DMS53 treated with DMSO at 0.1 percent for 48 hours (cell line): ENCODE results near the gene PABPN1L.
"Not testable (repeated sequence)": the region's sequence is repeated elsewhere in the genome, so short reads cannot be mapped to it uniquely, and the experiment has no call there.

Source experiments
- DNase-seq: peaks from one replicate; lab custom pipeline; 2025; ENCODE audit not compliant: unreplicated experiment; lab: John Stamatoyannopoulos, UW

Gene PABPN1L

GRCh38 chr16:88833086-88833485 is 33.4 kb downstream of the PABPN1L start:
- no peak for DNase-seq

DNA sequence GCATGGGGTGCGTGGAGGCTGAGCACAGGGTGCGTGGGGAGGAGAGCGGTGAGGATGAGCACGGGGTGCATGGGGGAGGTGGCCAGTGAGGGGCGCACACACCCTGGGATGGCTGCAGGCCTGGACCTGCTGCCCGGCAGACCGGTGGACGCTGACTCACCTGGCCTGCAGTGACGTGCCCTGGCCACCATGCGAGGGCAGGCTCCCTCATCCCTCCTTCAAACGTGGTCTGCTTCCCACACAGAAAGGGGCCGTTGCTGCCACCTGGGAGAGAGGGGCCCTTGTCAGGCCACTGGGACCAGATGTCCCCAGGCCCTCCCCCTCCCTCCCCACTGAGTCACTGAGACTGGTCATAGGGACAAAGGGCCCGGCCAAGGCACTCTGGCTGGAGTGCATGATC is 34.6 kb downstream of the PABPN1L start:
- DNase-seq: no peak

DNA sequence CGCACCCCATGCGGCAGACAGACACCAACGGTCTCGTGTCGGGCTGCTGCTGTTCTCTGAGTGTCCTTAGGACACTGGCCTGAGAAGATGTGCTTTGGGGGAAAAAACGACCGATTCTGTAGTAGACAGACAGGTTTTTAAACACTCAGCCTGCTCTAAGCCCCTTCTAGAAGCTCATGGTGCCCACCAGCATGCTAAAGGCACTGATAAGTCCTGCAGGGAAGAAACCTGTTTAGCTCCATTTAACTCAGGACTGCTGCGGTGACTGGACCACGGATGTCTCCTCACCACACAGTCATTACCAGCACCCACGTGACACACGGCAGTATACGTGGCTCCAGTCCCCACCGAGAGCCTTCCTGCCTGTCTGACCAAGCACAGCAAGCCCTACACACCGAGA is 35.7 kb downstream of the PABPN1L start:
- DNase-seq: no peak

- no peak for DNase-seq
Measured at GRCh38 chr16:88830258-88830657, 36.2 kb downstream of the PABPN1L start.

GRCh38 chr16:88828711-88829110 is 37.7 kb downstream of the PABPN1L start:
- no peak for DNase-seq

- no peak for DNase-seq
Measured at GRCh38 chr16:88827727-88828126, 38.7 kb downstream of the PABPN1L start.

GRCh38 chr16:88826070-88826840 is 40.2 kb downstream of the PABPN1L start:
- no peak for DNase-seq

- no peak for DNase-seq
Measured at GRCh38 chr16:88825146-88825545, 41.3 kb downstream of the PABPN1L start.

GRCh38 chr16:88824256-88825077 is 42.0 kb downstream of the PABPN1L start:
- DNase-seq: no peak

DNA sequence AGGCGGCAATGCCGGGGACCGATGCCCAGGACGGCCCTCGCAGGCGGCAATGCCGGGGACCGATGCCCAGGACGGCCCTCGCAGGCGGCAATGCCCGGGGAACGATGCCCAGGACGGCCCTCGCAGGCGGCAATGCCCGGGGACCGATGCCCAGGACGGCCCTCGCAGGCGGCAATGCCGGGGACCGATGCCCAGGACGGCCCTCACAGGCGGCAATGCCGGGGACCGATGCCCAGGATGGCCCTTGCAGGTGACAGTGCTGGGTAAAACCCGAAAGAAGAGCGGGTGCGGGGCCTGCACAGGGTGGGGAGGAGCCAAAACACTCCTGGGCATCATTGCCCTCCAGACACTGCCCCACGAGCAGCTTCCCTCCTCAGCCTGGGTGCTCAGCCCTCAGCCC is 42.8 kb downstream of the PABPN1L start:
- not testable (repeated sequence) for DNase-seq

- DNase-seq: no peak
Measured at GRCh38 chr16:88822281-88823040, 44.0 kb downstream of the PABPN1L start.

GRCh38 chr16:88821168-88821850 is 45.2 kb downstream of the PABPN1L start:
- DNase-seq: no peak

DNA sequence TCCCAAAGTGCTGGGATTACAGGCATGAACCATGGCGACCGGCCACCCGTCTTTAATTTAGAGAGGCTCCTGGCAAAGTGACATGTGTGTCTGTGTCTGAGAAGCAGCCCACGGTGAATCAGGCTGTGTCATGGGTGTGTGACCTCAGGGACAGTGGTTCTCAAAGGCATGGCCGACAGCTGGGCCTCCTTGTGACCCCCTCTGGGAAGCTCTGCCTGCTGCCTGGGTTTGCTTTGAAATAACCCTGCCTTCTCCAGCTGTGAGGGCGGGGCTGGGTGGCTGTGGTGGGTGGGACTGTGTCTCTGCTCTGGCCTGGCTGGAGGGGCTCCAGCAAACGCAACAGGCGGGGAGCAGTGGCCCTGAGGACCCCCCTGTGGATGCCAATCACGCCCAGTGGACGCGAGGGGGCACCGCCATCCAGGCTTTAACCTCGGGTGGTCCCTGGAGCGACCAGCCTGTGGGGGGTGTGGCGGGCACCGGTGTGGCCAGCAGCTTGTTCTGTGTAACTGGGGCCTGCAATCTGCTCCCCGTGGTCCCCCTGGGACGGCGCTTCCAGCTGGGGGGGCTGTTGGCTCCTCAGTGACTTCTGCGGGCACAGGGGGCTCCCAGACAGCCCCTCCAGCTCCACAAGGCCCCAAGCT is 46.0 kb downstream of the PABPN1L start:
- DNase-seq: no peak

- DNase-seq: no peak
Measured at GRCh38 chr16:88819126-88819525, 47.3 kb downstream of the PABPN1L start.

DNA sequence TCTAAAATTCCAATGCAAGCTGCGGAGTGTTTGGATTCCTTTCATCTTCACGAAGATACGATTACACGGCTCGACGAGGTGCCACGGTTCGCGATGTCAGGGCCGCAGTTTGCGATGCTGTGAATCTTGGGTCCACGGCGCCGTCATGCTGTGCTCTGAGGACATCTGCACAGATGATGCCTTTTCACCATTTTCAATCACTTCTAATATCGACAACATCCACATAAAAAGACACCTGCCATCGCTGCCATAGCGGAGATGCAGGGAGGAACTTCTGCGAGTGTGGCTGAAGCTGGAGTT is 47.9 kb downstream of the PABPN1L start:
- DNase-seq: no peak

DNA sequence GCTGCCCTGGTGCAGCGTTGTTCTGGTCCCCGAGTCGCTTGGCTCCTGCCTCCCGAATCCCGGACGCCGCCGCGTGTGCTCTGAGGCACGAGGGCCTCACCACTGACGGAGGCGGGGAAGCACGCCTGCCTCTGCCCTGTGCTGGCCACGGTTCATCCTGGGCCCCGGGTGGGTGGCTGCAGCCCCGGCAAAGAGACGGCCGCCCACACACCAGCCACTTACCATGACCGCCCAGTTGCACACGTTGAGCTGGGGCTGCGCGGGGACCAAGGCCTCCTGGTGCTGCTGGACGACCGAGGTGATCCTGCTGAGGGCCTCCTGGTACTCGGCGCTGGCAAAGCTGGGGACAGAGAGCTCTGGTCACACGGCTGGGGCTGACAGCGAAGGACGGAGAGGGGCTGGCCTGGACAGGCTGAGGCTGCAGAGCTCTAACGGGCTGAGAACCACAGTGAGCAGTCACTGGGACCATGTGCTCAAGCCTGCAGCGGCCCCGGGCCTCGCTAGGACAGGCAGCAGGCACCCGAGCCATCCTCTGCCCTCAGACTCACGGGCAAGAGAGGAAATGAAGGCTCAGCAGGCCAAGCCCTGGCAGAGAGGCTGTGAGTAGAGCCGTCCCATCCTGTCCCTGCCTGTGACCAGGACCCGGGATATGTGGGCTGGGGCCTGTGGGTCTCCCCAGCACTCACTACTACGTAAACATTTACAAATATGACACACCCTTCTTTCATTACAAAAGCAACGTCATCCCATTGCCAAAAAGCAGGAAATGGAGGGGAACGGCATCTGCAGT is 48.5 kb downstream of the PABPN1L start:
- no peak for DNase-seq

DNA sequence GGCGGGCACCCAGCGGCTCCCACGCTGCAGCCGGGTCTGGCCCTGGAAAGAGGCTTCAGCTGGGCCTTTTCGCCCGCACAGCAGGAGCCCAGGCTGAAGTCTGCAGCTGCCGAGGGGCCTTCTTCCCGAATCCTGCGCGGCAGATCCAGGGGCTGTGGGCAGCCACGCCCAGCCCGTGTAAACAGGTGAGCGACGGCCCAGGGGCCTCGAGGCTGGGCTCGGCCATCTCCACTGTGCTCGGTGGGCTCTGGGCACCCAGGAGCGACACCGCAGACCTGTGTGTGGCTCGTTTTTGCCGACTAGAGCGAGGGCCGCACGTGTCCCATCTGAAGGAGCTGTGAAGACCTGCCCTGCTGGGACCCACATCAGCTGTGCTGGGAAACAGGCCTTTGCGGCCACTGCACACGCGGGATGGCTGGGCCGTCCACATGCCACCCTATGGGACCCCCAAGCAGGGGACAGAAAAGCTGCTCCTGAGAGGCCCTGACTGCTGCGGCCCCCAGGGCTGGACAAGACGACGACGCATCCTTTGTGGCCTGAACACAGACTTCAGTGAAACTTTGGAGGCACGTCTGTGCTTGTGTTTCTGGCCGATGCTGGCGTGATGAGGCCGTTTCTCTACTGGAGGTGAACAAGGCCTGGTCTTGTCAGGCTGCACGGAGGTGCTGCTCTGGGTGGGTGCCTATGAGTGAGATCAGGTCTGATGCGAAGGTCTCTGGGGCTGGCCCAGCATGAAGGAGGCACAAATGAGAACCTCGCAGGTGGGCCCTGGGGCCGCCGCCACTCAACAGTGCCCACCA is 49.5 kb downstream of the PABPN1L start:
- no peak for DNase-seq

DNA sequence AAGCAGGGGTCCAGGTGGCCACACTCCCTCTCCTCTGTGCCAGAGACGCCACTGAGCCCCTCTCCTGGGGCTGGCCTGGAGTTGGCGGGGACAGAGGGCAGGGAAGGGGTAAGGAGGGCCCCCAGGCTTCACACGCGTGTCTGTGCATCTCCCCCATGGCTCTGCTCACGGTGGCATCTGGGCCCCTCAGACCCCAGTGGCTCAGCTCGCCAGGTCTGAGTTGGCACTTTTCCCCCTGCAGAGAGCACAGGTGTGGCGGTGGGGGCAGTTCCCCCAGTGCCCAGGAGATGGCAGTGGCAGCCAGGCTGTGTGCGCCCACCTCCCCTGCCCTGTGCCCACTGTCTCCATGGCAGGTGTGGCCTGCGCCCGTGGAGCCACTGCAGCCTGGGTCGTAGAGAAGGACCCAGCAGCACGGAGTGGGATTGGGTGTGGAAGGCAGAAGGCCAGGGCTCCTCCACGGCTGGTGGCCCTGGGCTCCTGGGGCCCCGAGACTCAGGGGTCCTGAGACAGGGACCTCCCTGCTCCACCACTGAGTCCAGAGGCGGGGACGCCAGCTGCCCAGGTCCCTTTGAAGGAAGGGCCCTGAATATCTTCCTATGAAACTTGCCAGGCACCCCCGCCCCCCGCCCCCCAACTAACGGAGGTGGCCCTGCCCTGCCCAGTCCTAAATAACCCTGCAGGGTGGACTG is 50.4 kb downstream of the PABPN1L start:
- peak; percentile 14 for DNase-seq

- no peak for DNase-seq
Measured at GRCh38 chr16:88815227-88815626, 51.2 kb downstream of the PABPN1L start.
